Panc1 (cell line): Measurements from ENCODE around the gene MRPS35. TPM values are rescaled to one million over a fixed set of nuclear protein-coding genes. Genes with fewer than 3 reads are reported as not detected.
A peak's percentile ranks its signal among the peaks of the same experiment; 100 is the strongest.

Experiments
- ATAC-seq: fragments of 200-7000 bp; cut with Tn5 transposase; 2 replicates; pipeline ENCODE4 v1.9.1; 2020; ENCODE audit warnings: mild to moderate bottlenecking, moderate library complexity
- BruUV-seq: library from RNA; stranded (reverse); fragments of 400-500 nt; replicated peaks from 2 replicates; lab custom pipeline; 2021; lab: Mats Ljungman, UMichigan
- CTCF ChIA-PET: fragments of 300-600 bp; sonication (Branson Sonifier 250); formaldehyde crosslinking; loops from one replicate; lab custom pipeline; 2022; ENCODE audit warnings: antibody characterized with exemption; lab: Charles Lee
- POLR2A ChIA-PET: fragments of 300-600 bp; sonication (Branson Sonifier 250); formaldehyde crosslinking; loops from one replicate; lab custom pipeline; 2022; ENCODE audit warnings: antibody characterized with exemption; lab: Charles Lee
- DNase-seq: peaks from one replicate; pipeline ENCODE4 v3.0.0-alpha.2; 2010; ENCODE audit warnings: low read depth, low spot score
- H3K27ac ChIP-seq: 2 replicates; pipeline ENCODE4 v1.5.1; 2011; ENCODE audit warnings: mild to moderate bottlenecking, low read length, inconsistent platforms
- H3K27me3 ChIP-seq: fragments of 200-500 bp; sonication (Bioruptor generic); 2 replicates; pipeline ENCODE4 v1.6.0; 2014; ENCODE audit warnings: low read length, inconsistent platforms; ENCODE audit not compliant: control insufficient read depth, insufficient read depth
- H3K36me3 ChIP-seq: fragments of 200-500 bp; sonication (Bioruptor generic); 2 replicates; pipeline ENCODE4 v1.5.1; 2014; ENCODE audit warnings: inconsistent platforms, mild to moderate bottlenecking, low read length, moderate library complexity; ENCODE audit not compliant: control insufficient read depth, insufficient read depth
- H3K4me1 ChIP-seq: 2 replicates; pipeline ENCODE4 v1.5.1; 2011; ENCODE audit warnings: inconsistent platforms, mild to moderate bottlenecking, low read length, moderate library complexity; ENCODE audit not compliant: control insufficient read depth, insufficient read depth
- H3K4me3 ChIP-seq, 2 experiments: 2 replicates each; pipeline ENCODE4 v1.5.1; 2011 to 2012; ENCODE audit warnings: low read depth in 2 of 2, low read length in 2 of 2, mild to moderate bottlenecking in 2 of 2, inconsistent platforms in 1 of 2, moderate library complexity in 1 of 2
- H3K9me3 ChIP-seq: fragments of 200-500 bp; sonication (Bioruptor generic); 2 replicates; pipeline ENCODE4 v1.5.1; 2014; ENCODE audit warnings: low read depth, mild to moderate bottlenecking, inconsistent platforms, low read length, moderate library complexity; ENCODE audit not compliant: control insufficient read depth, insufficient read depth
- CTCF ChIP-seq: fragments of 450-650 bp; IDR thresholded peaks from 2 replicates; pipeline ENCODE4 v1.5.1; 2017; ENCODE audit warnings: mild to moderate bottlenecking
- POLR2AphosphoS5 ChIP-seq: IDR thresholded peaks from 2 replicates; pipeline ENCODE4 v1.6.1; 2012; ENCODE audit warnings: mild to moderate bottlenecking, low read depth, low read length, moderate library complexity
- REST ChIP-seq, 2 experiments: IDR thresholded peaks; 2 replicates each; pipeline ENCODE4 v1.6.1; 2011 to 2012; ENCODE audit warnings: low read depth in 2 of 2, control low read depth in 1 of 2, low read length in 1 of 2, mild to moderate bottlenecking in 1 of 2, moderate library complexity in 1 of 2; ENCODE audit not compliant: insufficient read depth in 1 of 2
- SIN3A ChIP-seq: IDR thresholded peaks from 2 replicates; pipeline ENCODE4 v1.6.1; 2012; ENCODE audit warnings: low read depth, mild to moderate bottlenecking, low read length, moderate library complexity, borderline replicate concordance; ENCODE audit not compliant: insufficient read depth
- TCF7L2 ChIP-seq: IDR thresholded peaks from 2 replicates; pipeline ENCODE4 v1.6.1; 2011; ENCODE audit warnings: mild to moderate bottlenecking, low read depth, low read length, inconsistent platforms
- in situ Hi-C: cut with HindIII; loops from 2 replicates; pipeline ENCODE4 v1.10.0; 2016; ENCODE audit warnings: low sequenced_read_pairs, low pct_unique_long_range_greater_than_20kb
- intact Hi-C: fragments of 100-400 bp; cut with micrococcal nuclease; formaldehyde crosslinking; loops from one replicate; pipeline ENCODE4 v1.10.0; 2022; ENCODE audit not compliant: unreplicated experiment
- total RNA-seq: library from RNA; stranded (reverse); gene quantifications from one replicate; pipeline ENCODE4 v1.2.1, GENCODE V29; 2021; ENCODE audit not compliant: unreplicated experiment

MRPS35 gene
- total RNA-seq, 1 experiment from 2014 or later: 63.9 TPM

GRCh38 chr12:27711967-27712366 is 1.3 kb downstream of the MRPS35 start:
- ChIA-PET POLR2A (interaction anchor here (0.6 kb wide), 1 partner anchor 834 kb away, joined by 6 read pairs; no protein-coding TSS in a partner anchor), CTCF (no interaction called here)
- H3K27ac ChIP-seq: peak overlapping the region; percentile 97
- H3K36me3 ChIP-seq: peaks cover 10% of the 10 kb centered on the region
- peak overlapping the region; percentile 75 to 90 for H3K4me3 ChIP-seq
- intact Hi-C loops: no loop called here
- H3K4me1 ChIP-seq: peaks cover 6% of the 10 kb centered on the region
- no TSS peak for BruUV-seq
- in situ Hi-C loops: no loop called here
- TF ChIP-seq CTCF (no peak), TCF7L2 (no peak), SIN3A (no peak), REST (IDR thresholded peaks at IDR 0.05; ENCODE audit: insufficient read depth in 1 of 2, low read depth in 2 of 2, low read length in 1 of 2) (no peak), POLR2AphosphoS5 (no peak)
- H3K9me3 ChIP-seq: no peaks in the 10 kb centered on the region
- DNase-seq (no peak), ATAC-seq (no peak)
- H3K27me3 ChIP-seq: no peaks in the 10 kb centered on the region

GRCh38 chr12:27723212-27723611 is 12.6 kb downstream of the MRPS35 start:
- H3K4me3 ChIP-seq: no peak overlapping the region
- no TSS peak for BruUV-seq
- intact Hi-C loops: no loop called here
- ATAC-seq (no peak), DNase-seq (no peak)
- peaks cover 29% of the 10 kb centered on the region for H3K36me3 ChIP-seq
- no peaks in the 10 kb centered on the region; the same call in 1 of the 2 replicates for H3K4me1 ChIP-seq
- ChIA-PET CTCF (no interaction called here), POLR2A (interaction anchor here (0.5 kb wide), 1 partner anchor 85 kb away, joined by 10 read pairs; no protein-coding TSS in a partner anchor)
- H3K27me3 ChIP-seq: no peaks in the 10 kb centered on the region
- in situ Hi-C loops: no loop called here
- no peaks in the 10 kb centered on the region for H3K9me3 ChIP-seq
- TF ChIP-seq REST (IDR thresholded peaks at IDR 0.05; ENCODE audit: insufficient read depth in 1 of 2, low read depth in 2 of 2, low read length in 1 of 2) (no peak), POLR2AphosphoS5 (no peak), TCF7L2 (no peak), SIN3A (no peak), CTCF (no peak)
- H3K27ac ChIP-seq: no peak overlapping the region
